H9 (cell line): ENCODE data around the gene IL26. TPM values are rescaled to one million over a fixed set of nuclear protein-coding genes. Genes with fewer than 3 reads are reported as not detected.

Source experiments
- DNase-seq: peaks from one replicate; pipeline ENCODE4 v3.0.0-alpha.2; 2017
- H2AFZ ChIP-seq: one replicate; pipeline ENCODE4 v1.6.1; 2013; ENCODE audit warnings: mild to moderate bottlenecking, low read length, control low read depth, moderate library complexity
- H2AK5ac ChIP-seq: 2 replicates; pipeline ENCODE4 v1.6.1; 2013; ENCODE audit warnings: low read length, control low read depth, mixed read lengths; ENCODE audit not compliant: insufficient read length
- H2BK120ac ChIP-seq: one replicate; pipeline ENCODE4 v1.6.1; 2013; ENCODE audit warnings: low read depth, mild to moderate bottlenecking, low read length, control low read depth, inconsistent platforms; ENCODE audit not compliant: poor library complexity, severe bottlenecking
- H2BK12ac ChIP-seq: 2 replicates; pipeline ENCODE4 v1.6.1; 2013; ENCODE audit warnings: low read length, control low read depth, mixed read lengths, low read depth; ENCODE audit not compliant: insufficient read length
- H2BK15ac ChIP-seq: 2 replicates; pipeline ENCODE4 v1.6.1; 2013; ENCODE audit warnings: low read depth, low read length, control low read depth
- H2BK20ac ChIP-seq: one replicate; pipeline ENCODE4 v1.6.1; 2013; ENCODE audit warnings: low read depth, mild to moderate bottlenecking, low read length, control low read depth, inconsistent platforms; ENCODE audit not compliant: poor library complexity, severe bottlenecking
- H2BK5ac ChIP-seq: 2 replicates; pipeline ENCODE4 v1.6.1; 2013; ENCODE audit warnings: low read length, control low read depth, mixed read lengths; ENCODE audit not compliant: insufficient read length
- H3K14ac ChIP-seq: 2 replicates; pipeline ENCODE4 v1.6.1; 2013; ENCODE audit warnings: low read length, control low read depth; ENCODE audit not compliant: insufficient read depth
- H3K18ac ChIP-seq: 2 replicates; pipeline ENCODE4 v1.6.1; 2013; ENCODE audit warnings: low read depth, mild to moderate bottlenecking, mixed read lengths, low read length, control low read depth; ENCODE audit not compliant: insufficient read length
- H3K23ac ChIP-seq: 2 replicates; pipeline ENCODE4 v1.6.1; 2013; ENCODE audit warnings: low read length, control low read depth, mixed read lengths, low read depth; ENCODE audit not compliant: insufficient read length
- H3K23me2 ChIP-seq: 2 replicates; pipeline ENCODE4 v1.6.1; 2013; ENCODE audit warnings: low read depth, mild to moderate bottlenecking, mixed read lengths, low read length, control low read depth; ENCODE audit not compliant: insufficient read length, poor library complexity, severe bottlenecking
- H3K27ac ChIP-seq: 2 replicates; pipeline ENCODE4 v1.5.1; 2013; ENCODE audit warnings: low read length, control low read depth, mixed read lengths, low read depth; ENCODE audit not compliant: insufficient read length
- H3K27me3 ChIP-seq: 2 replicates; pipeline ENCODE4 v1.6.1; 2013; ENCODE audit warnings: low read length, control low read depth, inconsistent platforms; ENCODE audit not compliant: insufficient read depth
- H3K4ac ChIP-seq: 2 replicates; pipeline ENCODE4 v1.6.1; 2013; ENCODE audit warnings: low read depth, mild to moderate bottlenecking, control low read depth, inconsistent platforms, low read length, moderate library complexity
- H3K4me1 ChIP-seq: 2 replicates; pipeline ENCODE4 v1.6.1; 2013; ENCODE audit warnings: low read length, control low read depth, inconsistent platforms; ENCODE audit not compliant: insufficient read depth
- H3K4me2 ChIP-seq: 2 replicates; pipeline ENCODE4 v1.6.1; 2013; ENCODE audit warnings: low read length, control low read depth, mixed read lengths; ENCODE audit not compliant: insufficient read length, insufficient read depth
- H3K56ac ChIP-seq: 2 replicates; pipeline ENCODE4 v1.6.1; 2013; ENCODE audit warnings: low read depth, mild to moderate bottlenecking, mixed read lengths, low read length, control low read depth; ENCODE audit not compliant: insufficient read length
- H3K79me1 ChIP-seq: 2 replicates; pipeline ENCODE4 v1.6.1; 2013; ENCODE audit warnings: low read depth, mild to moderate bottlenecking, moderate library complexity, low read length, control low read depth, inconsistent platforms; ENCODE audit not compliant: insufficient read depth, poor library complexity, severe bottlenecking
- H3K79me2 ChIP-seq: 2 replicates; pipeline ENCODE4 v1.6.1; 2013; ENCODE audit warnings: low read length, control low read depth, inconsistent platforms; ENCODE audit not compliant: insufficient read depth
- H3K9ac ChIP-seq: 2 replicates; pipeline ENCODE4 v1.6.1; 2013; ENCODE audit warnings: low read length, control low read depth, mixed read lengths; ENCODE audit not compliant: insufficient read length; ENCODE audit errors: extremely low read depth
- H3K9me3 ChIP-seq: one replicate; pipeline ENCODE4 v1.6.1; 2013; ENCODE audit warnings: low read depth, low read length, inconsistent platforms; ENCODE audit not compliant: control insufficient read depth
- H3T11ph ChIP-seq: one replicate; pipeline ENCODE4 v1.6.1; 2013; ENCODE audit warnings: mild to moderate bottlenecking, low read length, control low read depth, inconsistent platforms
- H4K20me1 ChIP-seq: one replicate; pipeline ENCODE4 v1.6.1; 2013; ENCODE audit not compliant: control insufficient read depth, insufficient read length, insufficient read depth
- H4K5ac ChIP-seq: 2 replicates; pipeline ENCODE4 v1.6.1; 2013; ENCODE audit warnings: low read depth, mild to moderate bottlenecking, mixed read lengths, low read length, control low read depth; ENCODE audit not compliant: insufficient read length
- H4K8ac ChIP-seq: replicated peaks from 2 replicates; pipeline ENCODE4 v1.6.1; 2013; ENCODE audit warnings: low read length, control low read depth, mixed read lengths, low read depth; ENCODE audit not compliant: insufficient read length
- H4K91ac ChIP-seq: 2 replicates; pipeline ENCODE4 v1.6.1; 2013; ENCODE audit warnings: low read depth, mild to moderate bottlenecking, moderate library complexity, mixed read lengths, low read length, control low read depth; ENCODE audit not compliant: insufficient read length
- H3K27ac Mint-ChIP-seq, 3 experiments: 2 replicates in 2 of 3; 3 replicates in 1 of 3; pipeline ENCODE4 v1.8.0; 2020 to 2021; ENCODE audit warnings: mixed read lengths in 3 of 3, mild to moderate bottlenecking in 1 of 3, moderate library complexity in 1 of 3
- H3K27me3 Mint-ChIP-seq: 2 replicates; pipeline ENCODE4 v1.8.0; 2021; ENCODE audit warnings: low read depth, mild to moderate bottlenecking, moderate library complexity, mixed read lengths
- H3K36me3 Mint-ChIP-seq, 3 experiments: 2 replicates in 2 of 3; 3 replicates in 1 of 3; pipeline ENCODE4 v1.8.0; 2020 to 2021; ENCODE audit warnings: low read depth in 3 of 3, mixed read lengths in 3 of 3; ENCODE audit not compliant: insufficient read depth in 1 of 3
- H3K4me1 Mint-ChIP-seq, 2 experiments: 2 replicates each; pipeline ENCODE4 v1.8.0; 2020; ENCODE audit warnings: mixed read lengths in 2 of 2
- H3K4me3 Mint-ChIP-seq, 2 experiments: 2 replicates in 1 of 2; 3 replicates in 1 of 2; pipeline ENCODE4 v1.8.0; 2020 to 2021; ENCODE audit warnings: mild to moderate bottlenecking in 2 of 2, mixed read lengths in 2 of 2, moderate library complexity in 1 of 2
- H3K9me3 Mint-ChIP-seq, 2 experiments: 2 replicates in 1 of 2; 3 replicates in 1 of 2; pipeline ENCODE4 v1.8.0; 2020; ENCODE audit warnings: mild to moderate bottlenecking in 2 of 2, mixed read lengths in 2 of 2, moderate library complexity in 1 of 2
- CTCF ChIP-seq: fragments of 200-600 bp; sonication (generic); conservative IDR thresholded peaks from 3 replicates; pipeline ENCODE4 v1.8.0; 2021; ENCODE audit warnings: antibody characterized with exemption, mild to moderate bottlenecking
- WGBS: extraction: QIAGEN DNeasy Blood & Tissue Kit; methylation state at CpG from one replicate; pipeline ENCODE4 v1.1.7; 2013; ENCODE audit warnings: missing lambda C conversion rate, low lambda C conversion rate, mixed read lengths; ENCODE audit not compliant: insufficient read length; ENCODE audit errors: extremely low coverage; 5-methylcytosine and 5-hydroxymethylcytosine counted together
- total RNA-seq: library from RNA; stranded (reverse); gene quantifications from 2 replicates; pipeline ENCODE4 v1.2.1, GENCODE V29; 2021

The IL26 gene
- total RNA-seq, 1 experiment from 2014 or later, result not detected

DNA sequence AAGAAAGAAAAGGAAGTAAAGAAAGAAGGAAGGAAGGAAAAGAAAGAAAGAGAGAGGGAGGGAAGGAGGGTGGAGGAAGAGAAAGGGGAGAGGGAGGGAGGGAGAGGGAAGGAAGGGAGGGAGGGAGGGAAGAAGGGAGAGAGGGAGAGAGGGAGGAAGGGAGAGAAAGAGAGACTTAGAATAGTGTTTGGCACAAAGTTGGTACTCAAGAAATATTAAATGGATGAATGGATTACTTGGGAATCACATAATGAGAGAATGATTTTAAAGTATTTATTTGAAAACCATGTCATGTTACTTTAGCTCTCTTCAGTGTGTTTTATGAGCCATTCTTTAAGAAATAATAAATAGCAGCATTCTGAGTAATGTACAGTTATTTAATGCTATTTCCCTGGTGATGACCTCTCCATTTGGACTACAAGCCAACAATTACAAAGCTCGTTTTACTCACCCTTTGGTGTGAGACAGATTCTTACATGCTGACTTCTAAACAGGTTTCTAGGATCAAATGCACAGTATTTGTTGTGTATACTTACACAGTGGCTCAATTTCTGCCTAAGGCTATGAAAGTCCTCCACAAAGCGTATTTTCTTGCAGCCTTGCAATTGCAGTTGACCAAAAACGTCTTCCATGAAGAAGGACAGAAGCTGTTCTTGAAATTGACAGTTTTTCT is 861 bp downstream of the IL26 start:
- no peak overlapping the region for H3K23ac ChIP-seq
- no peak for DNase-seq
- H3K23me2 ChIP-seq, result no peaks in the 10 kb centered on the region
- H2BK20ac ChIP-seq, result no peak overlapping the region
- Mint-ChIP-seq H3K27me3 (no peaks in the 10 kb centered on the region), H3K27ac (no peak overlapping the region), H3K36me3 (no peaks in the 10 kb centered on the region), H3K4me3 (no peak overlapping the region), H3K4me1 (peaks cover 8% of the 10 kb centered on the region in 2 experiments; a peak in 3 of 4 replicates), H3K9me3 (no peaks in the 10 kb centered on the region)
- no peaks in the 10 kb centered on the region for H4K20me1 ChIP-seq
- no peak overlapping the region for H3K9ac ChIP-seq
- H2BK15ac ChIP-seq, result no peak overlapping the region
- H3T11ph ChIP-seq, result no peak overlapping the region
- H3K4ac ChIP-seq, result no peak overlapping the region
- no peak overlapping the region for H2BK12ac ChIP-seq
- no peaks in the 10 kb centered on the region for H3K9me3 ChIP-seq
- H4K8ac ChIP-seq, result no peak overlapping the region
- no peak overlapping the region for H2BK120ac ChIP-seq
- WGBS, result no CpG with 5 or more reads among the region's 3 CpGs
- no peaks in the 10 kb centered on the region for H3K27me3 ChIP-seq
- no peak overlapping the region for H3K4me2 ChIP-seq
- no peaks in the 10 kb centered on the region for H3K79me2 ChIP-seq
- no peaks in the 10 kb centered on the region for H3K4me1 ChIP-seq
- H2AFZ ChIP-seq, result no peak overlapping the region
- no peak overlapping the region for H3K27ac ChIP-seq
- H3K56ac ChIP-seq, result no peak overlapping the region
- H3K14ac ChIP-seq, result no peak overlapping the region
- H3K18ac ChIP-seq, result no peak overlapping the region
- no peaks in the 10 kb centered on the region for H3K79me1 ChIP-seq
- TF ChIP-seq CTCF, result no peak
- no peak overlapping the region for H2BK5ac ChIP-seq
- no peak overlapping the region for H2AK5ac ChIP-seq
- H4K91ac ChIP-seq, result no peak overlapping the region
- no peak overlapping the region for H4K5ac ChIP-seq
